D721Med (cell line): ENCODE results near the gene CR2.

ENCODE experiments used
- DNase-seq: peaks from one replicate; pipeline ENCODE4 v3.0.0; 2011; ENCODE audit warnings: low spot score; ENCODE audit not compliant: insufficient read length
- FAIRE-seq: peaks from 2 replicates; lab custom pipeline; 2011; peaks lifted over from hg19 to GRCh38; lab: Jason Lieb, UNC
- TF ChIP-seq, protein P1 (sequence below): IDR thresholded peaks from 2 replicates; pipeline ENCODE4 v1.5.1; 2012; ENCODE audit warnings: mild to moderate bottlenecking, control low read depth; ENCODE audit not compliant: insufficient read depth; ENCODE audit errors: missing control alignments

The CR2 gene

DNA sequence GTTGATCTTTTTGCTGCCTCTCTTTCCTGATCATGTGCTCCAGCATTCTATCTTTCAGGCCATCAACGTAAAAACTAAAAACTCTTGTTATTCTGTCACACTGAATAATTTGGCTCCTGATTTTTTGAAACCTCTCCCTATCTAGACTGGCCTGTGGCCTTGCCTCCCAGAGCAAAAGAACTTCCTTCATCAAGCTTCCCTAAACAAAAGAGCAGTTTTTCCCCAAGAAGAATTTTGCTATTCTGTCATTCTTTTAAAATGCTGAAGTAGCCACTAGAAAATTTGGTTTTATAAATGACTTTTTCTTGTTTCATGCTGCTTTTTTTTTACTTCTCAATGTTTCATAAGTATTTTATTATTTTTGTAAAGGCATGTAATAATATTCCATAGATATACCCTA, 37.1 kb upstream of the CR2 start:
- TF ChIP-seq, protein P1, sequence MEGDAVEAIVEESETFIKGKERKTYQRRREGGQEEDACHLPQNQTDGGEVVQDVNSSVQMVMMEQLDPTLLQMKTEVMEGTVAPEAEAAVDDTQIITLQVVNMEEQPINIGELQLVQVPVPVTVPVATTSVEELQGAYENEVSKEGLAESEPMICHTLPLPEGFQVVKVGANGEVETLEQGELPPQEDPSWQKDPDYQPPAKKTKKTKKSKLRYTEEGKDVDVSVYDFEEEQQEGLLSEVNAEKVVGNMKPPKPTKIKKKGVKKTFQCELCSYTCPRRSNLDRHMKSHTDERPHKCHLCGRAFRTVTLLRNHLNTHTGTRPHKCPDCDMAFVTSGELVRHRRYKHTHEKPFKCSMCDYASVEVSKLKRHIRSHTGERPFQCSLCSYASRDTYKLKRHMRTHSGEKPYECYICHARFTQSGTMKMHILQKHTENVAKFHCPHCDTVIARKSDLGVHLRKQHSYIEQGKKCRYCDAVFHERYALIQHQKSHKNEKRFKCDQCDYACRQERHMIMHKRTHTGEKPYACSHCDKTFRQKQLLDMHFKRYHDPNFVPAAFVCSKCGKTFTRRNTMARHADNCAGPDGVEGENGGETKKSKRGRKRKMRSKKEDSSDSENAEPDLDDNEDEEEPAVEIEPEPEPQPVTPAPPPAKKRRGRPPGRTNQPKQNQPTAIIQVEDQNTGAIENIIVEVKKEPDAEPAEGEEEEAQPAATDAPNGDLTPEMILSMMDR, result no peak
- no peak for DNase-seq
- no peak for FAIRE-seq

- DNase-seq (no peak), FAIRE-seq (no peak)
- TF ChIP-seq, protein P1, result no peak
Observed at GRCh38 chr1:207418351-207418750, 35.8 kb upstream of the CR2 start.

- TF ChIP-seq, protein P1, result no peak
- FAIRE-seq (no peak), DNase-seq (no peak)
Observed at GRCh38 chr1:207420109-207420508, 34.0 kb upstream of the CR2 start.

- FAIRE-seq (no peak), DNase-seq (no peak)
- TF ChIP-seq, protein P1, result no peak
Observed at GRCh38 chr1:207421078-207421477, 33.0 kb upstream of the CR2 start.

DNA sequence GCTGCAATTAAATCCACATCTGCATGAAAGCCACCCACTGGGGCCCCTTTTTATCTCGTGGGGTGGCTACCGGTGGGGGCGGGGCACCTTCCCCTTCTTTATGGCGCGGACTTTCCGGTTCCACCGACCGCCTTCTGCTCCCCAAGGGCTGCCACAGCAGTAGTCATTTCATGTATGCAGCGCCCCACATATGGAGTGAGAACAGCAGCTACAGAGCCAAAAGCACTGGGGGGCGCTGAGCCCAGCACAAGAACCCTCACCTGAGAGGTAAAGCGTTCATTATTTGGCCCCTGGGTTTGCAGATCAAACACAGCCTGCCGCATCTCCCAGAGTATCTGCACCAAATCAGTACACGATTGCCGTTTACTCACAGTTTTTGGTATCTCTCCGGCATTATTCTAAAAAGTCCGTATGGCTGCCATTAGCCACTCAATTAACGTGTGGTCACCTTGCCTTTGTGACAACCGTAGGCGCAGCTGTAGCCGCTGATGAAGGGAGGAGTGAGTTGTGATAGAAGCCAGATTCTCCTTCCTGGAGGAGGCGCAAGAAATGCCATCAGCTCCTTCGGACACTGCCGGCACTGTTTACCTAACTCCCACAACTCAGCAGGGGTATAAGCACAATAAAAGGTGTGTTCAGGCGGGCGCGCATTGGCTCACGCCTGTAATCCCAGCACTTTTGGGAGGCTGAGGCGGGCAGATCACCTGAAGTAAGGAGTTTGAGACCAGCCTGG, 30.4 kb upstream of the CR2 start:
- DNase-seq (no peak), FAIRE-seq (no peak)
- TF ChIP-seq, protein P1, result no peak

DNA sequence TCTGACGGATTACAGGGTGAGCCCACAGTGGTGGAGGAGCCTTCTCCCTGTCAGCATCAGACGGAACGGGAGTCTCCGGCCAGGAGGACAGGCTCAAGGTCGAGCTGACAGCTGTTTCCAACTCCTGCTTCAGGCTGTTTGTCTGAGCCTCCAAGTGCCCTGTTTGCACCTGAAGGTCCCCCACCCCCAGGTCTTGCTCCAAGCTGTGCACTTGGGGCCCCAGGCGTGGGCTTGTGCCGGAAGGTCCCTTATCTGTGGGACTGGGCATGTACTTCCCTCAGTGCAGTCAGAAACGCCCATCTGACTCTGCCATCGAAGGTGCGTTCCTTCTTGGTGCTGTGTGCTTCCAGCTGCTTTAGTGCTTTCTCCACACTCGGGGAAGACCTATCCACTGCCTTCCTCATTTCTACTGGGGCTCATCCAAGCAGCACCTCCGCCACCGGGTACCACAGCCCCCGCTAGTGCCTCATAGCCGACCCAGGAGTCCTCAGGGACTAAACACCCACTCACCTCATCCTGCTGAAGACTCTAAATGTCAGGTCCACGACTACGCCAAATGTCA, 29.5 kb upstream of the CR2 start:
- DNase-seq, result no peak
- no peak for FAIRE-seq
- TF ChIP-seq, protein P1, result no peak

DNA sequence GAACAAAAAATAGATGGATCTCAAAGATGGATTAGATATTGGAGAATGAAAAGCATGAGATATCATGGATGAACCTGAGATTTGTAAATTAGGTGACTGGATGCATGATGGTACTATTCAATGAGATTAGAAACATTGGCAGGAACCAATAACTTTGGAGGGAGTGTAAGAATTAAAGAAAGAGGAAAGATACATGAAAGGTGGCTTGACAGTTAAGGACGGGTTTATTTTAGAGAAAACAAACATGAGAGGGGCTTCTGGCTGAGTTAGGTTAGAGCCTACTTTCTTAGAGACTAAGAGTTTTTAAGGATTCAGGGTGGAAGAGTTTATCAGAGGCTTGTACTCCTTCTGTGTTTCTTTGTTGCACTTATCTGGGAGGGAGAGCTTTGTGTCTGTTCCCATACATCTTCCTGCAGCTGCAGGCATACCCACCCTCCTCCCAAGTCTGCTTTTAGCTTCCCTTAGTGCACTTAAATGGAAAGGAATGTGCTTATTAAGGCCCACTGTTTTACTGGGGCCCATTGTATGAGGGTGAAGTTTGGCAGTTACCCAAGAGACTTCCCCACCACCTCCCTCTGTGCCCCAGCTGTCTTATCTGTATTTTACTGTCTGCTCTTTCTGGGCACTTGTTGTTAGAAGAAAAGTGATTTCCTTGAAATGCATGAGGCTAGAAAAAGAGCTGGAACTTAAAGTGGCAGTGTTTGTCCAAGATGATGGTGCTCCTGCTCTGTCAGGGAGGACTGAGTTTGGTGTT, 26.1 kb upstream of the CR2 start:
- DNase-seq, result no peak
- TF ChIP-seq, protein P1, result no peak
- FAIRE-seq, result no peak
